Measurements from ENCODE around the gene DTX3L. TPM values are rescaled to one million over a fixed set of nuclear protein-coding genes. Genes with fewer than 3 reads are reported as not detected.

The DTX3L gene
- total and polyA plus RNA-seq, 2 experiments from 2014 or later: 1.8 to 6.8 TPM

DNA sequence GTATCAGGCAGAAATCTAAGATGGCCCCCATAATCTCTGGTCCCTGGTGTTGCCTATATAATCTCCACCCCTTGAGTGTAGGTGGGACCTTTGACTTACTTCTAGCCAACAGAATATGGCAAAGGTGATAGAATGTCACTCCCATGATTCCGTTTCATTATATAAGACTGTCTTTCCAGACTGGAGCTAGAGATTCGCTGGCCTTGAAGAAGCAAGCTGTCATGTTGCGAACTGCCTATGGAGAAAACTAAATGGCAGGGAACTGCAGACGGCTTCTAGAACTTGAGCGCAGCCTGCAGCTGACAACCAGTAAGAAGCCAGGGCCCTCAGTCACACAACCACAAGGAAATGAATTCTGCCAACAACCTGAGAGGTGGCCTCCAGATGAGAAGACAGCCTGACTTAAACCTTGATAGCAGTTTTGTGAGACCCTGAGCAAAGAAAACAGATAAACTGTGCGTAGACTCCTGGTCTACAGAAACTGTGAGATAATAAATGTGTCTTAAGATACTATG, 47.2 kb upstream of the DTX3L start:
- Histone ChIP-seq H2AFZ (no peak overlapping the region), H3K79me2 (replicated peaks; ENCODE audit: insufficient read depth) (peaks cover 22% of the 10 kb centered on the region), H3K4me3 (no peak overlapping the region), H3F3A (replicated peaks; ENCODE audit: low read depth) (no peaks in the 10 kb centered on the region; the same call in 1 of the 2 replicates), H3K4me1 (ENCODE audit: insufficient read depth) (peaks cover 18% of the 10 kb centered on the region), H3K4me2 (no peak overlapping the region), H3K36me3 (ENCODE audit: insufficient read depth) (no peaks in the 10 kb centered on the region), H3K27ac (ENCODE audit: low read depth) (no peak overlapping the region), H4K20me1 (replicated peaks; ENCODE audit: insufficient read depth) (peaks cover 12% of the 10 kb centered on the region; the same call in 1 of the 2 replicates), H3K27me3 (ENCODE audit: insufficient read depth) (no peaks in the 10 kb centered on the region), H3K9me2 (ENCODE audit: insufficient read depth) (no peaks in the 10 kb centered on the region)
- DNase-seq (ENCODE audit: low spot score): no peak
- peaks cover 17% of the 10 kb centered on the region for H3K4me1 Mint-ChIP-seq
- TF ChIP-seq, protein P1, sequence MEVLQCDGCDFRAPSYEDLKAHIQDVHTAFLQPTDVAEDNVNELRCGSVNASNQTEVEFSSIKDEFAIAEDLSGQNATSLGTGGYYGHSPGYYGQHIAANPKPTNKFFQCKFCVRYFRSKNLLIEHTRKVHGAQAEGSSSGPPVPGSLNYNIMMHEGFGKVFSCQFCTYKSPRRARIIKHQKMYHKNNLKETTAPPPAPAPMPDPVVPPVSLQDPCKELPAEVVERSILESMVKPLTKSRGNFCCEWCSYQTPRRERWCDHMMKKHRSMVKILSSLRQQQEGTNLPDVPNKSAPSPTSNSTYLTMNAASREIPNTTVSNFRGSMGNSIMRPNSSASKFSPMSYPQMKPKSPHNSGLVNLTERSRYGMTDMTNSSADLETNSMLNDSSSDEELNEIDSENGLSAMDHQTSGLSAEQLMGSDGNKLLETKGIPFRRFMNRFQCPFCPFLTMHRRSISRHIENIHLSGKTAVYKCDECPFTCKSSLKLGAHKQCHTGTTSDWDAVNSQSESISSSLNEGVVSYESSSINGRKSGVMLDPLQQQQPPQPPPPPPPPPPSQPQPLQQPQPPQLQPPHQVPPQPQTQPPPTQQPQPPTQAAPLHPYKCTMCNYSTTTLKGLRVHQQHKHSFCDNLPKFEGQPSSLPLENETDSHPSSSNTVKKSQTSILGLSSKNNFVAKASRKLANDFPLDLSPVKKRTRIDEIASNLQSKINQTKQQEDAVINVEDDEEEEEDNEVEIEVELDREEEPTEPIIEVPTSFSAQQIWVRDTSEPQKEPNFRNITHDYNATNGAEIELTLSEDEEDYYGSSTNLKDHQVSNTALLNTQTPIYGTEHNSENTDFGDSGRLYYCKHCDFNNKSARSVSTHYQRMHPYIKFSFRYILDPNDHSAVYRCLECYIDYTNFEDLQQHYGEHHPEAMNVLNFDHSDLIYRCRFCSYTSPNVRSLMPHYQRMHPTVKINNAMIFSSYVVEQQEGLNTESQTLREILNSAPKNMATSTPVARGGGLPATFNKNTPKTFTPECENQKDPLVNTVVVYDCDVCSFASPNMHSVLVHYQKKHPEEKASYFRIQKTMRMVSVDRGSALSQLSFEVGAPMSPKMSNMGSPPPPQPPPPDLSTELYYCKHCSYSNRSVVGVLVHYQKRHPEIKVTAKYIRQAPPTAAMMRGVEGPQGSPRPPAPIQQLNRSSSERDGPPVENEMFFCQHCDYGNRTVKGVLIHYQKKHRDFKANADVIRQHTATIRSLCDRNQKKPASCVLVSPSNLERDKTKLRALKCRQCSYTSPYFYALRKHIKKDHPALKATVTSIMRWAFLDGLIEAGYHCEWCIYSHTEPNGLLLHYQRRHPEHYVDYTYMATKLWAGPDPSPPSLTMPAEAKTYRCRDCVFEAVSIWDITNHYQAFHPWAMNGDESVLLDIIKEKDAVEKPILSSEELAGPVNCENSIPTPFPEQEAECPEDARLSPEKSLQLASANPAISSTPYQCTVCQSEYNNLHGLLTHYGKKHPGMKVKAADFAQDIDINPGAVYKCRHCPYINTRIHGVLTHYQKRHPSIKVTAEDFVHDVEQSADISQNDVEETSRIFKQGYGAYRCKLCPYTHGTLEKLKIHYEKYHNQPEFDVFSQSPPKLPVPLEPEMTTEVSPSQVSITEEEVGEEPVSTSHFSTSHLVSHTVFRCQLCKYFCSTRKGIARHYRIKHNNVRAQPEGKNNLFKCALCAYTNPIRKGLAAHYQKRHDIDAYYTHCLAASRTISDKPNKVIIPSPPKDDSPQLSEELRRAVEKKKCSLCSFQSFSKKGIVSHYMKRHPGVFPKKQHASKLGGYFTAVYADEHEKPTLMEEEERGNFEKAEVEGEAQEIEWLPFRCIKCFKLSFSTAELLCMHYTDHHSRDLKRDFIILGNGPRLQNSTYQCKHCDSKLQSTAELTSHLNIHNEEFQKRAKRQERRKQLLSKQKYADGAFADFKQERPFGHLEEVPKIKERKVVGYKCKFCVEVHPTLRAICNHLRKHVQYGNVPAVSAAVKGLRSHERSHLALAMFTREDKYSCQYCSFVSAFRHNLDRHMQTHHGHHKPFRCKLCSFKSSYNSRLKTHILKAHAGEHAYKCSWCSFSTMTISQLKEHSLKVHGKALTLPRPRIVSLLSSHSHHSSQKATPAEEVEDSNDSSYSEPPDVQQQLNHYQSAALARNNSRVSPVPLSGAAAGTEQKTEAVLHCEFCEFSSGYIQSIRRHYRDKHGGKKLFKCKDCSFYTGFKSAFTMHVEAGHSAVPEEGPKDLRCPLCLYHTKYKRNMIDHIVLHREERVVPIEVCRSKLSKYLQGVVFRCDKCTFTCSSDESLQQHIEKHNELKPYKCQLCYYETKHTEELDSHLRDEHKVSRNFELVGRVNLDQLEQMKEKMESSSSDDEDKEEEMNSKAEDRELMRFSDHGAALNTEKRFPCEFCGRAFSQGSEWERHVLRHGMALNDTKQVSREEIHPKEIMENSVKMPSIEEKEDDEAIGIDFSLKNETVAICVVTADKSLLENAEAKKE (CRISPR knock-in tag; IDR thresholded peaks at IDR 0.05): no peak
- TF ChIP-seq, protein P2, sequence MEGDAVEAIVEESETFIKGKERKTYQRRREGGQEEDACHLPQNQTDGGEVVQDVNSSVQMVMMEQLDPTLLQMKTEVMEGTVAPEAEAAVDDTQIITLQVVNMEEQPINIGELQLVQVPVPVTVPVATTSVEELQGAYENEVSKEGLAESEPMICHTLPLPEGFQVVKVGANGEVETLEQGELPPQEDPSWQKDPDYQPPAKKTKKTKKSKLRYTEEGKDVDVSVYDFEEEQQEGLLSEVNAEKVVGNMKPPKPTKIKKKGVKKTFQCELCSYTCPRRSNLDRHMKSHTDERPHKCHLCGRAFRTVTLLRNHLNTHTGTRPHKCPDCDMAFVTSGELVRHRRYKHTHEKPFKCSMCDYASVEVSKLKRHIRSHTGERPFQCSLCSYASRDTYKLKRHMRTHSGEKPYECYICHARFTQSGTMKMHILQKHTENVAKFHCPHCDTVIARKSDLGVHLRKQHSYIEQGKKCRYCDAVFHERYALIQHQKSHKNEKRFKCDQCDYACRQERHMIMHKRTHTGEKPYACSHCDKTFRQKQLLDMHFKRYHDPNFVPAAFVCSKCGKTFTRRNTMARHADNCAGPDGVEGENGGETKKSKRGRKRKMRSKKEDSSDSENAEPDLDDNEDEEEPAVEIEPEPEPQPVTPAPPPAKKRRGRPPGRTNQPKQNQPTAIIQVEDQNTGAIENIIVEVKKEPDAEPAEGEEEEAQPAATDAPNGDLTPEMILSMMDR (conservative IDR thresholded peaks at IDR 0.05; ENCODE audit: low read depth in 2 of 2): 0 out of 4 replicates have a peak, but pooled peaks of 1 of the 2 experiments have one; percentile 27
- H3K4me3 Mint-ChIP-seq: no peak overlapping the region
- no peak for ATAC-seq
- no peak overlapping the region for H3K27ac Mint-ChIP-seq
- peaks cover 2% of the 10 kb centered on the region for H3K27me3 Mint-ChIP-seq (ENCODE audit: insufficient read depth, low read depth, poor library complexity)
- H3K36me3 Mint-ChIP-seq (ENCODE audit: low read depth): no peaks in the 10 kb centered on the region
- H3K9me3 Mint-ChIP-seq: no peaks in the 10 kb centered on the region; the same call in 2 of the 3 replicates

DNA sequence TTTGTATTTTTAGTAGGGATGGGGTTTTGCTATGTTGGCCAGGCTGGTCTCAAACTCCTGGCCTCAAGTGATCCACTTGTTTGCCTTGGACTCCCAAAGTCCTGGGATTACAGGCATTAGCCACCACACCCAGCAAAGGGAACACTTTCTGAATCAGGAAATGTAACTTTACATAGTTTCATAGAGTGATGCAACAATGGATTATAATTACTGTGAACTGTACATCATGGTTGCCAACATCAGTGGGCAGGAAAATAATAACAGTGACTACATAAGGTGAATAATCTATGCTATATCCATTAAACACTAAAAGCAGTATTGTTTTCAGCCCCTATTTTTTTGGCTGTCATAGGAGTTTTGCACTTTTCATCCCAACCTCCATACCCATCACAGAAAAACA, 44.4 kb upstream of the DTX3L start:
- Mint-ChIP-seq H3K4me1 (peaks cover 2% of the 10 kb centered on the region; the same call in 2 of the 3 replicates), H3K27ac (no peak overlapping the region), H3K4me3 (no peak overlapping the region), H3K27me3 (ENCODE audit: insufficient read depth, low read depth, poor library complexity) (no peaks in the 10 kb centered on the region), H3K9me3 (no peaks in the 10 kb centered on the region; the same call in 2 of the 3 replicates), H3K36me3 (ENCODE audit: low read depth) (no peaks in the 10 kb centered on the region)
- H2AFZ ChIP-seq: no peak overlapping the region
- no peak overlapping the region for H3K4me2 ChIP-seq
- no peak overlapping the region for H3K4me3 ChIP-seq
- H3K9me2 ChIP-seq (ENCODE audit: insufficient read depth): no peaks in the 10 kb centered on the region
- no peaks in the 10 kb centered on the region for H3K36me3 ChIP-seq (ENCODE audit: insufficient read depth)
- DNase-seq (ENCODE audit: low spot score) (no peak), ATAC-seq (no peak)
- no peak overlapping the region for H3K27ac ChIP-seq (ENCODE audit: low read depth)
- H4K20me1 ChIP-seq (replicated peaks; ENCODE audit: insufficient read depth): no peaks in the 10 kb centered on the region
- H3K27me3 ChIP-seq (ENCODE audit: insufficient read depth): no peaks in the 10 kb centered on the region
- no peaks in the 10 kb centered on the region for H3F3A ChIP-seq (replicated peaks; ENCODE audit: low read depth)
- no peaks in the 10 kb centered on the region; the same call in 1 of the 2 replicates for H3K4me1 ChIP-seq (ENCODE audit: insufficient read depth)
- no peaks in the 10 kb centered on the region for H3K79me2 ChIP-seq (replicated peaks; ENCODE audit: insufficient read depth)
- TF ChIP-seq NANOG (IDR thresholded peaks at IDR 0.05; ENCODE audit: borderline replicate concordance) (no peak), JUNB (IDR thresholded peaks at IDR 0.05; ENCODE audit: unreplicated experiment) (no peak), ZNF331 (CRISPR knock-in tag; IDR thresholded peaks at IDR 0.05; ENCODE audit: low read depth) (no peak), EZH2 (IDR thresholded peaks at IDR 0.05; ENCODE audit: low read depth, unreplicated experiment) (no peak)
